NCI-H82 treated with DMSO at 0.1 percent for 48 hours (cell line): ENCODE measurements around the gene MBD6.

Experiments
- DNase-seq: peaks from one replicate; lab custom pipeline; 2025; ENCODE audit not compliant: unreplicated experiment; lab: John Stamatoyannopoulos, UW

Gene MBD6

GRCh38 chr12:57574795-57575194 lies 52.2 kb downstream of the MBD6 start:
- no peak for DNase-seq

- no peak for DNase-seq
Measured at GRCh38 chr12:57575771-57576612, 53.4 kb downstream of the MBD6 start.

DNA sequence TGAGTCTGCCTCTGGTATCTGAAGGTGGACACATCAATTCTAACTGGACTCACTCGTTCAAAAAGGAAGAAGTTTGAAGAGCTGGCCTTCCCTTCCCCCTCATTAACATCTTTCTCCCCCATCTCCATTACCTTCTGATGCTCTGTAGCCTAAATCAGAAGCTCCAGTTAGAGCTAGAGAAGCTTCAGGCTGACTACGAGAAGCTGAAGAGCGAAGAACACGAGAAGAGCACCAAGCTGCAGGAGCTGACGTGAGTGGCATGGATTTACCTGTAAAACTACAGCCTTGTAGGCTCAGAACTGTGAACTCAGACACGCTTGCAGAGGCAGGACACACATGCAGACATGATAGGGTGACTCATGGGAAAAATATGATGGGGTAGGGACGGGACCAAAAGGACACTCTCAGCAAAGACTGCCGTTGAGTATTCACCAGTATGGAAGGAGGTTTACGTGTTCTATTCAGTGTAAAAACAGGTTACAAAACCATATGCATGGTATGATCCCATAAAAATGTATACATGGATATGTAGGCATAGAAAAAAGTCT lies 54.1 kb downstream of the MBD6 start:
- no peak for DNase-seq

GRCh38 chr12:57577981-57578758 lies 55.5 kb downstream of the MBD6 start:
- DNase-seq: no peak

DNA sequence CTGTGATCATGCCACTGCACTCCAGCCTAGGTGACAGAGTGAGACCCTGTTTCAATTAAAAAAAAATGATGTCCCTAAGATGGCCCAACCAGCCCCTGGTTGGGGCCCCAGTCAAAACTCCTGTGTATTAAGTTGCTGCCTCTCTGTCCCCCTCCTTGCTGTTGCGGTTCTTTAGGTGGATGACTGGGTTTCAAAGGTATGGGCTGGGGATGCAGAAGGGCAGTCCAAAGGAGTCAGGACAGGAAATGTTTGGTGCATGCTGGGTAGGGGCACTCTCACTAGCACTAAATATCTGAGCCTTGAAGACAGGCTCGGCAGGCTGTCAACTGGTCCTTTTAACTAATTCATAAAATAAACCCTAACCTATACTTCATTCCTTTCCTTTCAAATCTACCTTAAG lies 56.4 kb downstream of the MBD6 start:
- no peak for DNase-seq
